Measurements from ENCODE around the gene SELE. TPM values are rescaled to one million over a fixed set of nuclear protein-coding genes. Genes with fewer than 3 reads are reported as not detected.
"Not testable (repeated sequence)": the region's sequence is repeated elsewhere in the genome, so short reads cannot be mapped to it uniquely, and the experiment has no call there.

Gene SELE
- total RNA-seq, 1 experiment from 2014 or later: not detected

DNA sequence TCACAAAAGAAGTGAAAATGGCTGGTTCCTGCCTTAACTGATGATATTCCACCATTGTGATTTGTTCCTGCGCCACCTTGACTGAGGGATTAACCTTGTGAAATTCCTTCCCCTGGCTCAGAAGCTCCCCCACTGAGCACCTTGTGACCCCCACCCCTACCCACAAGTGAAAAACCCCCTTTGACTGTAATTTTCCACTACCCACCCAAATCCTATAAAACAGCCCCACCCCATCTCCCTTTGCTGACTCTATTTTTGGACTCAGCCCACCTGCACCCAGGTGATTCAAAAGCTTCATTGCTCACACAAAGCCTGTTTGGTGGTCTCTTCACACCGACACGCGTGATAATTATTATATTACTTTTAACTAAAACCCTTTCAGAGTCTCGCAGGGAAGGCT is 45.5 kb downstream of the SELE start:
- DNase-seq (ENCODE audit: extremely low read depth, low read depth): not testable (repeated sequence)

DNA sequence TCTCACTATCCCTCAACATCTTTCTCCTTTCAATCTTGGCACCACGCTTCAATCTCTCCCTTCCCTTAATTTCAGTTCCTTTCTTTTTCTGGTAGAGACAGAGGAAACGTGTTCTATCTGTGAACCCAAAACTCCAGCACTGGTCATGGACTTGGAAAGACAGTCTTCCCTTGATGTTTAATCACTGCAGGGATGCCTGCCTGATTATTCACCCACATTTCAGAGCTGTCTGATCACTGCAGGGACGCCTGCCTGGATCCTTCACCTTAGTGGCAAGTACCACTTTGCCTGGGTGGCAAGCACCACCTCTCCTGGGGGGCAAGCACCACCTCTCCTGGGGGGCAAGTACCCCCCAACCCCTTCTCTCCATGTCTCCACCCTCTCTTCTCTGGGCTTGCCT is 50.2 kb downstream of the SELE start:
- no peak for DNase-seq (ENCODE audit: extremely low read depth, low read depth)

DNA sequence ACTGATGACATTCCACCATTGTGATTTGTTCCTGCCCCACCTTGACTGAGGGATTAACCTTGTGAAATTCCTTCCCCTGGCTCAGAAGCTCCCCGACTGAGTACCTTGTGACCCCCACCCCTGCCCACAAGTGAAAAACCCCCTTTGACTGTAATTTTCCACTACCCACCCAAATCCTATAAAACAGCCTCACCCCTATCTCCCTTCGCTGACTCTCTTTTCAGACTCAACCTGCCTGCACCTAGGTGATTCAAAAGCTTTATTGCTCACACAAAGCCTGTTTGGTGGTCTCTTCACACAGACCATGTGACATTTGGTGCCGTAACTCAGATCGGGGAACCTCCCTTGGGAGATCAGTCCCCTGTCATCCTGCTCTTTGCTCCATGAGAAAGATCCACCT is 50.7 kb downstream of the SELE start:
- DNase-seq (ENCODE audit: extremely low read depth, low read depth): not testable (repeated sequence)

DNA sequence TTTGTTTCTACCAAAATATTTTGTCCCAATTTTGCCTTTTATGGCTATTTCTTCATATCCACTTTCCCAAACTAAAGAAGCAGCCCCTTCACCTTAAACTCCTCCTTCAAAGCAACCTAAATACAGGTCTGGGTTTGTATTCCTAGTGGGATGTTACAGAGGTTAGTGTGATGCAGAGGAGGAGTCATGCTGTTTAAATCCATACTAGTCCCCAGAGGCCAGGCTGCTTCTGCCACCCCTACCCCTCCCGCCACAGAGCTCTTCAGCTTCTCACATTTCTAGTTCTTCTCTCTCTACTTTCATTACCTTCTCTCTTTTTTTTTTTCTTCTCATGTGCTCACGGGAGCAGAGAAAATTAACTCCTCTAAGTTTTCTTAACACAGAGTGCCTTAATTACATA is 51.8 kb downstream of the SELE start:
- no peak for DNase-seq (ENCODE audit: extremely low read depth, low read depth)

DNA sequence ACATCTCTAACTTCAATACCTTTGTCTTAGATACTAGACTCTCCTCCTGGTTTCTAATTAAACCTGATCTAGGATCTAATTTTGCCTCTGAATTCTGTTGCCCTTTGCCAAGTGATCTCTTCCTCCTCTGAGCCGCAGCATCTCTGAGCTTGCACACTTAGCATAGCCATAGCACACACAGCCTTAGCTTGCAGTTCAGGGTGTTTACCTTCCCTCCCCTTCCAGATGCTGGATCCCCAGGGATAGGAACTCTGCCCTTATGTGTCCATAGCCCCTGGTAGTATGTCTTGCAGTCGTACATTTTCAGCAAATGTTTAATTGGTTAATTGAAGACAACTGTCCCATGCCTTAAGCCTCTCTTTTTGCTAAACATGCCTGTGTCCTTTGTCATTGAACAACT is 52.7 kb downstream of the SELE start:
- no peak for DNase-seq (ENCODE audit: extremely low read depth, low read depth)

DNA sequence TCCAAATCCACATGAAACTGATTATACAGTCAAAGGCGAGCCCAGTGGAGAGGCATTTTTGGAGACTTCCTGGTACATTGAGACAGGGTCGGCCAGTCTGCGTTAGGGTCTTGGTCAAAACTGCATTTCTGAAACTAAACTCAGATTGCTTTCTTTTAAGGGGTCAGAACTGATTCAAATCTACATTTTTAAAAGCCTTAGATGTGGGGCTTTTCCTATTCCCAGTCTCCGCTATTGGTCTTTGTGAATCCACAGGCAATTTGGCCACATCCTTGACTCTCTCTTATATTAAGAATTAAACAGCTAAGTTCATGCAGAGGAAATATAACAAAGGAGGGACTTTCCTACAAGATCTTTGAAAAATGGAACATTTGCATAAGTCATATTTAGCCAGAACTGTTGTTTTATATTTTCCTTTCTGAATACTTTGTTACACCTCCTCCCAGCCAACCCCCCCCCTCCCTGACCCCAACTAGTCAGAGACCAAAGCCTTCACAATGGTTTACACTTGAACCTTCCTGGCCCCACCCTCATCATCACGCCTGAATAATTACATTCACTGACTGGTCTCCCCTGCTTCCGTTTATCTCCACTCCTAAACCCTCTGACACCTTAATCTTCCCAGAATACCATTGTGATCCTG is 53.4 kb downstream of the SELE start:
- DNase-seq (ENCODE audit: extremely low read depth, low read depth): no peak

DNA sequence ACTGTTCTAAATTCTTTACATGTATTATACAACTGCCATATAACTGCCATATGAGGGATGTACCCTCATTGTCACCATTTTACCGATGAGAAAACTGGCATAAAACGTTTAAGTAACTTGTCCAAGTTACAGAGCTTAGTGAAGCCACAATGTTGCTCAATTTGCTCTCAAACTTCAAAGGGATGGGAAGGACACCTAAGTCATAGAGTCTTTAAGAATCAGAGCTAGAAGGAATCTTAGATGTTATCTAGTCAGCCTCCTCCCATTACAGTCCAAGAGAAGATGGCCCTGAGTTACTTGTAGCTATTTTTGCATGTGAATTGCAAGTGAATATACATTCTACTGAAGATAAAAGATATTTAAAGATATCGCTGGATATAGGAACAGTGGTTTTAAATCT is 54.2 kb downstream of the SELE start:
- no peak for DNase-seq (ENCODE audit: extremely low read depth, low read depth)

DNA sequence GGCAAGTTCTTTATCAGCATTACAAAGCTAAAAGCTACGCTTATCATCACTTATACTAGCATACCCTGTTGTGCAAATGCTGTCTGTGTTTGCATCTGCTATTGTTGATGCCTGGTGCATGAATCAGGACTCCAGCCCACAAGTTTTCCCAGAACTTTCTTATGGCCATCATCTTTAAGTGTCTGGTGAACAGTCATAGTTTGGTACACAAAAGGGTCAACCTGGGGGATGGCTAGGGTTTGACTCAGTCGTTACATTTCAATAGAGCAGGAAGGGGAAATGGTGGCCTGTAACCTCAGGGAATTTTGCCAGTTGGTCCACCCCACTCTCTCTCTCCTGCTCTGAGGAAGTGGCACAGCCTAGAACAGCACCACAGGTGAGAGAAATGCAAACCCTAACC is 57.9 kb downstream of the SELE start:
- no peak for DNase-seq (ENCODE audit: extremely low read depth, low read depth)

Other genes with a start within 250 kb of the SELE start
- gene SLC19A2, start 248.1 kb downstream of the SELE start, total RNA-seq (2014; rRNA removed; shearing (Covaris generic)): 20.3 and 23.1 TPM in 2 replicates
- not detected in 2 replicates for gene F5, start 147.6 kb downstream of the SELE start, total RNA-seq (2014; rRNA removed; shearing (Covaris generic))
- not detected in 2 replicates for gene SELP, start 104.0 kb downstream of the SELE start, total RNA-seq (2014; rRNA removed; shearing (Covaris generic))
- gene SELL, start 22.5 kb downstream of the SELE start, total RNA-seq (2014; rRNA removed; shearing (Covaris generic)): not detected in 2 replicates
- 20.0 and 20.8 TPM in 2 replicates for gene METTL18, start 60.8 kb upstream of the SELE start, total RNA-seq (2014; rRNA removed; shearing (Covaris generic))
- 5.7 and 8.4 TPM in 2 replicates for gene SCYL3, start 159.8 kb upstream of the SELE start, total RNA-seq (2014; rRNA removed; shearing (Covaris generic))

Measured in NCI-H460 (cell line).